GM12873 (cell line): ENCODE results near the gene THSD4.

Experiments
- CTCF ChIP-seq: IDR thresholded peaks from 2 replicates; pipeline ENCODE4 v1.5.1; 2012; ENCODE audit warnings: low read depth, mild to moderate bottlenecking, moderate library complexity, low read length, control low read depth; ENCODE audit not compliant: insufficient read depth; ENCODE audit errors: missing control alignments

Gene THSD4

DNA sequence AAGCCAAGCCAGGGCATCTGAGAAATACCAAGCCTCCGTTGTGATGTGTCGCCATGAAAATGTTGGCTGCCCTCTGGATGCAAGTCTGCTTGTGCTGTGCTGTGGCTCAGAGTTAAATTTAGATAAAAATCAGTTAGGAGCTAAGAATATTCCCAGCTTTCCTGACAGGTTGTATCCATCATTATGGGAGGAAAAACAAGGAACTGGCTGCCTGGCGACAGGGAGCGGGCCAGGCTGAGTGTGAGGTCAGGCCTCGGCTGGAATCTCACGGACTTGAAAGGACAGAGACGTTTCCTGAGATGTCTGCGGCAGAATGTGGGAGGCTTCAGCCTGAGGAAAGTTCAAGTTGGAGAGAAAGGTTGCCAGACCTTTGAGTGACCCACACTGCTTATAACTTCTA, 213.8 kb downstream of the THSD4 start:
- no peak for TF ChIP-seq CTCF

DNA sequence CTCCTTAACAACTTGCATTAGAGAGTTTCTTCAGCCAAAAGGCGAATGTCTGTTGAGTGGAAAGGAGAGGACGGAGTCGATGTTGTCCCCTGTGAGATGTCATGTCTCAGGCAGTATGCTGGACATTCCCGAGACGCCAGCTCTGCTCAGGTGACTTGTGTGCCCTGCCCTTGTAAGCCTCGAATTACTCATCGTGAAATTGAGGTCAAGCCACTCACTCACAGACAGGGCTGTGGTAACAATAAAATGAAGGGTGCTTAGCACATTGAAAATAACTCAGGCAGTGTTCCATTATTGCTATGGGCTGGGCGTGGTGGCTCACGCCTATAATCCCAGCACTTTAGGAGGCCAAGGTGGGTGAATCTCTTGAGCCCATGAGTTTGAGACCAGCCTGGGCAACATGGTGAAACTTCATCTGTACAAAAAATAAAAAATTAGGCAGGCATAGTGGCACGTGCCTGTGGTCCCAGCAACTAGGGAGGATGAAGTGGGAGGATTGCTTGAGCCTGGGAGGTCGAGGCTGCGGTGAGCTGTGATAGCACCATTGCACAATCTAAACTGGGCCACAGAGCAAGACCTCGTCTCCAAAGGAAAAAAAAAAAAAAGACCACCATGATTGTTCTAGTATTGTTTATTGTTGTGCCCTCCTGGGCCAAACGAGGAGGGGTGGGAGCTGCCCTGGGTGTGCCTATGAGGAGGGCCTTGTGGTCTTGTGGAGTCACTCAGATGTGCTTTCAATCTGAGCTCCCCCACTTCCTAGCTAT, 214.4 kb downstream of the THSD4 start:
- no peak for TF ChIP-seq CTCF

DNA sequence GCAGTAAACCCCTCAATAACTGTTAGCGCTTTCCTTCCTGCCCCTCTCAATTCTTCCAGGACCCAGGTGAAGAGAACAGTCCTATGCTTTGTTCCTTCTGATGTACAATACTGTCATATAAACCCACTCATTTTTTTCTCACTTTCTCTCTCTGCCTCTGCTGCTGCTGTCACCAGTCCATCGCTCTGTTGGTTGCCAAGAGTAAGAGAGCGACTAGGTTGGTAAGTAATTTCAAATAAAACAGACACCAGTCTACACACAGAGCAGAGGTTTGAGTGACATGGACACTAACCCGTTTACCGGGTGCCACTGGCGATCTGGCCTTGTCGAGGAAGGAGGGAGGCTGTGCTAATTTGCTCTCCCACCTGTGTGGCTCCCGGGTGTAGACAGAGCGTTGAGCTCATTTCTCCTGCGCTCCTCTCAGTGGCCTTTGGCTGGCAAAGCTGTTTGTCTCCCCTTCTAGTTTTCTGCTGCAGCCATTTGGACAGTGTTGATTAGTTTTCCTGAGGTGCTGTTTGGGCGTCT, 215.4 kb downstream of the THSD4 start:
- TF ChIP-seq CTCF: no peak

GRCh38 chr15:71331173-71331572, 215.9 kb downstream of the THSD4 start:
- TF ChIP-seq CTCF: no peak

- TF ChIP-seq CTCF: no peak
These were observed 217.2 kb downstream of the THSD4 start for GRCh38 chr15:71332431-71333004.

- no peak for TF ChIP-seq CTCF
These were observed 217.9 kb downstream of the THSD4 start for GRCh38 chr15:71333136-71333700.

DNA sequence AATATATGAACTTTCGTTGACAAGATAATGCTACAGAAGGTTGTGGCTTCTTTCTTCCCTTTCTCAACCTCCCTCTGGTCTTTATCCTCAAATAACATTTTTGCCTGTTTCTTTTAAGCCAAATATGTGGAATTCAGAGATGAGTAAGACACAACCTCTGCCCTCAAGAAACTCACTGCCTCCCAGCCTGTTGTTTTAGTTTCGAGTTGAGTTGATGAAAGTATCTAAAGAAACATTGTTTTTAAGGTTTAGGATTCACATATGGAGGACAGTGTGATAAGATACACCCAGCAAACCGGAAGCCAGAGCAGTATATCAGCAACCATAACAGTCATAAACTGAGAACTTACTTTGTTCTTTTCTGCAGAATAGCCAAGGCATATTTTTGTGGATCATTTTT, 218.6 kb downstream of the THSD4 start:
- no peak for TF ChIP-seq CTCF
